ENCODE measurements around the gene C17orf114.

C17orf114 gene

GRCh38 chr17:4785311-4786105, 16.6 kb downstream of the C17orf114 start:
- DNase-seq = no peak

DNA sequence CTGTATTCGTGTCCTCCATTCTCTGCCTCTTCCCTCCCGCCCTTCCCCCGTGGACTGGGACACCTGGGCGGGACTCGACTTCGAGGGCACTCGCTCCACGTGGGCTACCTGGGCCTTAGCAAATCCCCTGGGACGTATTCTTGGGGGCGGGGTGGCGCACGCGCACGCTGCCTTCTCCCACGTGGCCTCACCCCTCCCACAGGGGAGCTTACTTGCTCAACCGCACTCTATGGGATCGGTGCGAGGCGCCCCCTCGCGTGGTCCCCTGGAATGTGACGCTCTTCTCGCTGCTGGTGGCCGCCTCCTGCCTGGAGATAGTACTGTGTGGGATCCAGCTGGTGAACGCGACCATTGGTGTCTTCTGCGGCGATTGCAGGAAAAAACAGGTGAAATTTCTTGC, 19.5 kb downstream of the C17orf114 start:
- DNase-seq = no peak

DNA sequence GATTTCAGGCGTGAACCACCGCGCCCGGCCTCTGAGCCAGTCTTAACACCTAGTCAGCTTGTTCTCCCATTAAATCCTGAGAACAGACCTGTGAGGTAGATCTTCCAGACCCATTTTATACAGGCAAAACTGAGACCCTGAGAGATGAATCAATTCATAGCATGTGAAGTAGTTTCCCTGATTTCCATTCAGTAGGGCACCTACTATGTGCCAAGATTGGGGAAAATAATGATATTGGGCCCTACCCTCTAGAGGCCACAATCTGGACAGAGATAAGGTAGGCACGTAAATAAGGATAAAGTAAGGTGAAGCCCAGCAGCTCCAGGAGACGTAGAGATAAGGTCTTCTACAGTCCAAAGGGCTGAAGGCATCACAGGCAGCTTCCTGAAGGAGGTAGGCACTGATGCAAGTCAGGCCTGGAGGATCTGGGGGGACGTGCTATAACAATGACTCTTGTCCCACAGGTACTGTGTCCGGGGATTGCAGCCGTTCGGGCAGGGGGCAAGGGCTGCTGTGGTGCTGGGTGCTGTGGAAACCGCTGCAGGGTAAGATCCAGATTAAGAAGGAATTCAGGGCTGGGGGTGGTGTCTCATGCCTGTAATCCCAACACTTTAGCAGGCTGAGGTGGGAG, 21.7 kb downstream of the C17orf114 start:
- no peak for DNase-seq

- DNase-seq = no peak
These were observed 24.0 kb downstream of the C17orf114 start for GRCh38 chr17:4777969-4778760.

GRCh38 chr17:4772235-4772613, 29.9 kb downstream of the C17orf114 start:
- DNase-seq = no peak

DNA sequence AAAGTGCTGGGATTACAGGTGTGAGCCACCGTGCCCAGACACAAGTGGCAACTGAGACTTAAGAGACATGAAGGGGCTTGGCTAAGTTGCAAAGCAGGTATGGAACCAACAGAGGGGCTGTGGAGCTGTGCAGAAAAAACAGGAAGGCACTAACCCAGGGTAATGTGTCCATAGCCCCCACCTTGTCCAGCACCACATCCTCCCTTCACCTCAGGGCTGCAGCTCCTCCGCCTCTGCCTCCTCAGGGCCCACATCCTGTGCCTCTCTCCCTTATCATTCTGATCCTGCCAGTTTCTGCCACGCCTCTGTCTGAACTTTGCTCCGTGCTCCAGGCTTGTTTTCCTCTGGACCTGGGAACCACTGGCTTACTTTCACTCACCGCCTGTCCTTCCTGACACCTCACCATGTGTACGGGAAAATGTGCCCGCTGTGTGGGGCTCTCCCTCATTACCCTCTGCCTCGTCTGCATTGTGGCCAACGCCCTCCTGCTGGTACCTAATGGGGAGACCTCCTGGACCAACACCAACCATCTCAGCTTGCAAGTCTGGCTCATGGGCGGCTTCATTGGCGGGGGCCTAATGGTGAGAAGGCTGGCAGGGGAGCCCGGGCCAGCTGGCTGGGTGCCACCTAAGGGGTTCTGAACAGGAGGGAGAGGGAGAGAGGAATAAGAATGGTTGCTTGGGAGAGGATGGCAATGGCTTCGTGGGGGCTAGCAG, 30.5 kb downstream of the C17orf114 start, which contains the start of gene TM4SF5:
Gene TM4SF5, plus strand, starts transcription at position 368 of the 716 bp plus-strand sequence. Its CDS starts 37 bp downstream, at position 405.
- DNase-seq = no peak

DNA sequence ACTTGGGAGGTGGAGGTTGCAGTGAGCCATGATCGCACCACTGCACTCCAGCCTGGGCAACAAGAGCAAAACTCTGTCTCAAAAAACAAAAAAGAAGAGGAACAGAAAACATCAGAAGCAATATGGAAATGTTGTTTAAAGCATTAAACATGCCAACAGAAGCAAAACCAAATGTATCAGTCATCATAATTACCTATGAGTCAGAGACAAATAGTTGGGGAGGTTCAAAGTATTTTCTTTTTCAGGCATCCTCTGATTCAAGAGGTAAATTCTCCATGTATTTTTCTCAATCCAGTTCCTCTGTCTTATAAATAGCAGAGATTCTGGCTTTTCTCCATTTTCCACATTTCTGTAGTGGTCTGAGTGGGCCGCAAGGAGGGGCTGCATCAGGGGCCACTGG, 32.5 kb downstream of the C17orf114 start:
- DNase-seq = no peak

GRCh38 chr17:4768298-4768697, 33.8 kb downstream of the C17orf114 start:
- DNase-seq = no peak

DNA sequence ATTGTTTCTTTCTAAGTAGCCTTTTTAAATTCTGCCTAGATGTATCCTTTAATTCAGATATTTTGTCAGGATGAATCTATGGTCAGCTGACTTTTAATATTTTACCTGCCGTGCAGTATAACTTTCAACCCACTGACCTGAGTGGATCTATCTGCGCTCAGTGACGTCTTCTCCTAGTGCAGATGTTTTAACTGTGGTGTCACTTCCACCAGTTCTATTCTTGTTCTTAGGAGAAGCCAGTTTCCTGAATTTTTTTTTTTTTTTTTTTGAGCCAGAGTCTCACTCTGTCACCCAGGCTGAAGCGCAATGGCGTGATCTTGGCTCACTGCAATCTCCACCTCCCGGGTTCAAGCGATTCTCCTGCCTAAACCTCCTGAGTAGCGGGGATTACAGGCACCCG, 35.4 kb downstream of the C17orf114 start:
- no peak for DNase-seq

DNA sequence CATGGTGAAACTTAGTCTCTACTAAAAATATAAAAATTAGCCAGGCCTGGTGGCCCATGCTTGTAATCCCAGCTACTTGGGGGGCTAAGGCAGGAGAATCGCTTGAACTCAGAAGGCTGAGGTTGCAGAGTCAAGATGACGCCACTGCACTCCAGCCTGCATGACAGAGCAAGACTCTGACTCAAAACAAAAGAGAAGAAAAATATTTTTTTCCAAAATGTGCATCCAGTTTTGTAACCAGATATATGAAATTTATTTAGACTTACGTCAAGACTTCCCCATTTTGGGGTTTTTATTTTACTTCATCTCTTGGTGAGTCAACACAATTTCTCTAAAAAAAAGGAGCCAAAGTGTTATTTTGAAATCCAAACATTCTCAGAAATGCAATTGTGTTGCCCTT, 35.9 kb downstream of the C17orf114 start:
- DNase-seq = no peak

DNA sequence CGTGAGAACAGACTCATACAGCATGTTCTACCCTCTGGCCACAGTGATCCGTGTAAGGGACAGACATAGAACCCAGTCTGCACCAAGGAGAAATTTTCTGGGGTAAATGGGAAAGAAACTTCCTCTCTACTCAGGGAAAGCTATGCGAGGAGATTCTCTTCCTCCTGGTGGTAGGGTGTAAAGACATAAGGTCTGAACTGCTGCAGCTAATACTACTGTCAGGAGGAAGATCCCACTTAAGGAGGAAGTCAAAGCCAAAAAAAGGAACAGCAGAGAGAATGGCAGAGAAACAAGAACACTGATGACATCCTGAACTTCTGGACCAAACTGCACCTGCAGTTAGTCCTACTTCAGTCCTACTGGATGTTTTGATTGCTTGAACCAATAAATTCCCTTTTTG, 37.5 kb downstream of the C17orf114 start:
- no peak for DNase-seq

DNA sequence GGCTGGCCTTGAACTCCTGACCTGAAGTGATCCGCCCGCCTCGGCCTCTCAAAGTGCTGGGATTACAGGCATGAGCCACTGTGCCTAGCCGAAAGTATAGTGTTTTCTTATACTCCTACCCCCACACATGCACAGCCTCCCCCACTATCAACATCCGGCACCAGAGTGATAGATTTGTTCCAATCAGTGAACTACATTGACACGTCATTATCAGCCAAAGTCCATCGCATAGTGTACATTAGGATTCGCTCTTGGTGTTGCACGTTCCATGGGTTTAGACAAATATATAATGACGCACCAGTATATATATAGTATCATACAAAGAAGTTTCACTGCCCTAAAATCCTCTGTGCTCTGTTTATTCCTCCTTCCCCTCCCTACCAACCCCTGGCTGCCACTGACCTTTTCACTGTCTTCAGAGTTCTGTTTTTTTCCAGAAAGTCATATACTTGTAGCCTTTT, 42.3 kb downstream of the C17orf114 start:
- DNase-seq = no peak

DNA sequence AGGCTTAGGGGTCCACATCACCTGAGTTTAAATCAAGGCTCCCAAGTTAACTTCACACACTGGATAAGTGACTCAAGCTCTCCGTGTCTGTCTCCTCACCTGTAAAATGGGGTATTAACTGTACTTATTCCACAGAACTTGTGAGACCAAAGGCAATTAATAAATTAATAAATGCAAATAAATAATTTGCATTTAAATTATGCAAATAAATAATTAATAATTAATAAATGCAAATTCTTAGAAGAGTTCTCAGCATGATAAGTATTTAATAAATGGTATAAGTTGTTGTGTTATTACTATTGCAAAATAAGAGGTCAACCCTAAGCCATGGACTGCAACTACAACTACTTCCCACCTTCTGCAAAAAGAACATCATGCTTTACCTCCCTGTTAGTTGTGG, 48.7 kb downstream of the C17orf114 start:
- no peak for DNase-seq

DNA sequence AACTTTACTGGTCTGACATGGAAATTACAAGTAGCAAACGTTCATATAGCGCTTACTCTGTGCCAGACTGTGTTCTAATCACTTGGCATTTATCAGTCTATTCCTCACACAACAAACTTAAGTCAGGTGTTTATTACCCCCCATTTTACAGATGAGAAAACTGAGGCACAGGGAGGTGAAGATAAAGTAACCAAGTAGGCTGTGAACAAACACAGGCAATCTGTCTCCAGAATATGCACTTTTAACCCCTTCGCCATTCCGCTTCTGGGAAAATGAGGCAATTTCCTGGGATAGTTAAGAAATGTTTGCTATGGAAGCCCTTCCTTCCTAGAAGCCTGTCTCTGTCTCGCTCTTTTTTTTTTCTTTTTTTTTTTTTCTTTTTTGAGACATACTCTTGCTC, 50.2 kb downstream of the C17orf114 start:
- no peak for DNase-seq

Measured in 8988T (cell line).